Activated naive CD8-positive, alpha-beta T cell treated with anti-CD3 and anti-CD28 coated beads, Interleukin-2, amount 50 U/mL, for 24 hours (primary cell): ENCODE measurements around the gene KCNB1.

Experiments
- ATAC-seq: fragments of 150-1000 bp; cut with Tn5 transposase; one replicate; pipeline ENCODE4 v1.10.0; 2021
- DNase-seq: peaks from one replicate; pipeline ENCODE4 v3.0.0; 2021
- H3K27ac Mint-ChIP-seq: one replicate; pipeline ENCODE4 v1.8.0; 2021; ENCODE audit warnings: mild to moderate bottlenecking, mixed read lengths
- H3K27me3 Mint-ChIP-seq: one replicate; pipeline ENCODE4 v1.8.0; 2021; ENCODE audit warnings: mixed read lengths
- H3K36me3 Mint-ChIP-seq: one replicate; pipeline ENCODE4 v1.8.0; 2021; ENCODE audit warnings: low read depth, mixed read lengths
- H3K4me1 Mint-ChIP-seq: one replicate; pipeline ENCODE4 v1.8.0; 2021; ENCODE audit warnings: mixed read lengths
- H3K4me3 Mint-ChIP-seq: one replicate; pipeline ENCODE4 v1.8.0; 2021; ENCODE audit warnings: mild to moderate bottlenecking, moderate library complexity, mixed read lengths
- H3K9me3 Mint-ChIP-seq: one replicate; pipeline ENCODE4 v1.8.0; 2021; ENCODE audit warnings: mixed read lengths

The KCNB1 gene

DNA sequence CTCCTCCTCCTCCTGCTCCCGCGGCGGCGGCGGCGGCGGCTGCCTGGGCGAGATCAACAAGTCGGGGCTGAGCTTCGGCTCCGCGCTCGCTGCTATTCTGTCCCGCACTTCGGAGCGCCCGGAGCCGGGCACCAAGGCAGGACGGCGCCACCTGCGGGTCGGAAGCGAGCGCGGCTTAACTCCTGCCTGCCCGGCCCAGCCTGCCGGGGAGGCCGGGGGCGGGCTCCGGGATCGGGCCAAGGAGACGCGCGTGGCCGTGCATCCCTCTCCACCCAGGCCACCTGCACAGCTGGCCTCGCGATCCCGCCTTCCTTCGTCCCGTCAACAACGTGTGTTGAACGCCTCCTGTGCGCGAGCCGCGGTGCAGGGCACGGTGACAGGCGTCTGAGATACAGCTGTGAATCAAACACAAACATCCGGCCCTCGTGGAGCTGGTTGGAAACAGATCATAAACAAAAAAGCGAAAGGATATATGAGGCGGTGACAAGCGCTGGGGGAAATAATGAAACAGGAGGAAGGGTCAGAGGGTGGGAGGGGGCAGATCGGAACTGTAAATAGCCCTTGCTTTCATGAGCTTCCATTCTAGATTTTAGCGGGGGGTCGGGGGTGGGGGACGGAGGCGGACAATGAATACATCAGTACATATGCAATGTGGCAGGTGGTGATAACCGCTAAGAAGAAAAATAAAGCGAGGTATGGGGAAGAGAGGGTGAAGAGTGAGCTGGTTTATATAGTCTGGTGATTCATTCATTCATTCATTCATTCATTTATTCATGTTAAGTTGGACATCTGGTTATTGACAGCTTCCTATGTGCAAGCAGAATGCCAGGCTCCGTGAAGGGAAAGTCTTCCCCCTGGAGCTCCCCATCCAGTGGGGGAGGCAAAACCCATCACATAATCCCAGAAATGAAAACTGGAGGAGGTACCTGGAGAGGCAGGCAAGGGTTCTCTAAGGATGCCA, 2.0 kb upstream of the KCNB1 start:
- Mint-ChIP-seq H3K4me1 (peaks cover 5% of the 10 kb centered on the region), H3K9me3 (no peaks in the 10 kb centered on the region), H3K36me3 (no peaks in the 10 kb centered on the region), H3K27me3 (peaks cover 75% of the 10 kb centered on the region), H3K4me3 (peak overlapping the region; percentile 78), H3K27ac (no peak overlapping the region)
- DNase-seq (peak; percentile 79), ATAC-seq (peak; percentile 89)

DNA sequence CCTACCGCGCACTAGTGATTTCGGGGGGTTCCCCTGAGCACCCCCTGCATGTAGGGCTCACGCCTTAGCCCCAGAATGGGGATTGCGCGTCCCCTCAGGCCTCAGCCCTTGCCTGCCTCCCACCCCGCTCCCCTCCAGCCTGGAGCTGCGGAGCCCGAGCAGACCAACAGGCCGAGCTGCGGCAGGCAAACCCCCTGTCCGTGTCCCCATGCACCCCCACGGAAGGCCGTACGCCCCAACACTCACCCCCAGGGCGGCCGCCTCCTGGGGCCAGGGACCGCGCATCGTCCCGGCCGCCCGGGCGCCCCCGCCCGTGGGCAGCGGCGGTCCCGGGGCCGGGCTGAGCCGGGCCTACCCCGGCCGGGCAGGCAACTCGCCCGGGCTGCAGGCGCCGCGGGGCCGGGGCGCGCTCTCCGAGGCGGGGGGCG, 1.2 kb upstream of the KCNB1 start:
- Mint-ChIP-seq H3K4me1 (peaks cover 5% of the 10 kb centered on the region), H3K4me3 (no peak overlapping the region), H3K9me3 (no peaks in the 10 kb centered on the region), H3K36me3 (no peaks in the 10 kb centered on the region), H3K27me3 (peaks cover 73% of the 10 kb centered on the region), H3K27ac (no peak overlapping the region)
- ATAC-seq: no peak
- DNase-seq: no peak

DNA sequence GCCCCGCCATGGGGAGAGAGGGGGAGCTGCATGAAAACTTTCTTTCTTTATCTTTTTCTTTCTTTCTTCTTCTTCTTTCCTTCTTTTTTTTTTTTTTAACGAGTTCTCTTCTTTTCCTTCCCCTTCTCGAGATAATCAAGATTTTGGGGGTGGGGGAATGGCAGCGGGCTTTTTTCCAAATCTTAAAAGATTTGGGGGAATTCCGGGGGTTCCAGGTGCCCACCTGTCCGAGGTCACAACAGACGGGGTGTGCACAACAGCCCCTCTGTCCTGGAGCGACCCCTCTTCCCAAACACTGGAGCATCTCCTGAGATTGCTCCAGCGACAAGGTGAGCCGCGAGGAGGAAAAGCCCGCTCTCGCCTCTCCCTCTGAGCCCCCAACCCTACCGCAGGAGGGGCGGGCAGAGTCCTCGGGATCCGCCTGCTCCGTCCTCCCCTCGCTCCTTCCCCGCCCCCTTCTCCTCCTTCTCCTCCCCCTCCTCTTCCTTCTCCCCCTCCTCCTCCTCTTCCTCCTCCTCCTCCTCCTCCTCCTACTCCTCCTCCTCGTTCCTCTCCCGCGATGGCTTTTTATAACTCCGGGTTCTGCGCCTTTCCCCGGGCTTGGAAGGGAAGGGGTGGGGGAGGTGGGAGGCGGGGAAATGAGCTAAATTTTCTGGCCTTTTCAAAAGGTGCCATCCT, 689 bp upstream of the KCNB1 start:
- Mint-ChIP-seq H3K9me3 (no peaks in the 10 kb centered on the region), H3K4me1 (peaks cover 5% of the 10 kb centered on the region), H3K27me3 (peaks cover 72% of the 10 kb centered on the region), H3K27ac (no peak overlapping the region), H3K4me3 (peak overlapping the region; percentile 26), H3K36me3 (no peaks in the 10 kb centered on the region)
- DNase-seq (no peak), ATAC-seq (no peak)

DNA sequence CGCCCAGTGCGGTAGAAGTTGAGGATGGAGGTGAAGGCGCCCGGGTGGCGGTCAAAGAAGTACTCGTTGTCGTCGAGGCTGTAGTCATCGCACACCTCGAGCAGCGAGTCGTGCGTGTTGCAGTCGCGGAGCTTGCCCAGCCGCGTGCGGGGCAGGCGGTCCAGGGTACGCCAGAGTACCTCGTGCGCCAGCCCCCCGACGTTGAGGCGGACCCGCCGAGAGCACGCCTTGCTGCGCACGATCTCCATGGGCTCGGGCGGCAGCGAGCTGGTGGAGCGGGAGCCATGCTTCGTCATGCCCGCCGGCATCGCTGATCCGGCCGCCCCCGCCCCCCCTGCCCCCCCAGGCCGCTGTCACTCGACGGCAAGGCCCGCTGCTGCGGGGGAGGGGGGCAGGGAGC, 295 bp downstream of the KCNB1 start:
- ATAC-seq (no peak), DNase-seq (no peak)
- H3K36me3 Mint-ChIP-seq: no peaks in the 10 kb centered on the region
- no peaks in the 10 kb centered on the region for H3K9me3 Mint-ChIP-seq
- H3K27ac Mint-ChIP-seq: no peak overlapping the region
- peaks cover 72% of the 10 kb centered on the region for H3K27me3 Mint-ChIP-seq
- peaks cover 5% of the 10 kb centered on the region for H3K4me1 Mint-ChIP-seq
- H3K4me3 Mint-ChIP-seq: no peak overlapping the region

DNA sequence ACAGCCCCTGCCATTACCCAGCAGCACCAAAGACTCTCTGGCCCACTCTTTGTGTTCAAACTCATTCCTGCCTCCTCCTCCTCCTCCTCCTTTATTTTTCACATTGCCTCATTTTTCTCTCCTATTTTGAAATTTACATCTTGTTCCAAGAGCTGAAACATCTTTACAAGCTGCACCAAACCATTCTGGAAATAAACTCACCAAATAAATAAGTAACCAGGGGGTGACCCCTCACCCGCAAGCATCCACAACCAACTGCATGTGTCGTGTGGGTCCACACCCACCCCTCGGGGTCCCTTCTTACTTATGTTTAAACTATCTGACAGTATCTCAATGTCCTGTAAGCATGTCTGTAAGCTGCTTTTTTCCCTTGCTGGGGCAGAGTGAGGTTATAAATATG, 1.4 kb downstream of the KCNB1 start:
- no peak for ATAC-seq
- Mint-ChIP-seq H3K27ac (no peak overlapping the region), H3K36me3 (no peaks in the 10 kb centered on the region), H3K27me3 (peaks cover 63% of the 10 kb centered on the region), H3K4me1 (peaks cover 5% of the 10 kb centered on the region), H3K9me3 (no peaks in the 10 kb centered on the region), H3K4me3 (no peak overlapping the region)
- DNase-seq: no peak

DNA sequence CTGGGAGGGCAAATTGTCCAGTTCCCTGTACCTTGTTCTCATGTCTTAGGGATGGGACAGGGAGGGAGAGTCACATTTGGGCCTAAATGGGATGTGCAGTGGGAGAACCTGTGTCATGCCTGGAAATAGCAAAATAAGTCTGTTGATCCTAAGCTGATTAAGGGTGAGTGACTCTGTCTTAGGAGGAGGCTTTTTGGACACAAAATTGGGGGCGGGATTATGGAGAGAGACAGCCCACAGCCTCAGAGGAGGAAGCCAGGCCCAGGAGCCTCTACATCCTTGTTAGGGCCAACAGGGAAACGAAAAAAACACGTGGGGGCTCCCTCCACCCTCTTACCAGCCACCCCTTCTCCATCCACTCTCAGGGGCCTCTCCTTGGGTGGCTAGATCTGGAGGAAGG, 2.2 kb downstream of the KCNB1 start:
- Mint-ChIP-seq H3K36me3 (no peaks in the 10 kb centered on the region), H3K27me3 (peaks cover 55% of the 10 kb centered on the region), H3K4me1 (peaks cover 5% of the 10 kb centered on the region), H3K9me3 (no peaks in the 10 kb centered on the region), H3K27ac (no peak overlapping the region), H3K4me3 (no peak overlapping the region)
- DNase-seq: no peak
- no peak for ATAC-seq

DNA sequence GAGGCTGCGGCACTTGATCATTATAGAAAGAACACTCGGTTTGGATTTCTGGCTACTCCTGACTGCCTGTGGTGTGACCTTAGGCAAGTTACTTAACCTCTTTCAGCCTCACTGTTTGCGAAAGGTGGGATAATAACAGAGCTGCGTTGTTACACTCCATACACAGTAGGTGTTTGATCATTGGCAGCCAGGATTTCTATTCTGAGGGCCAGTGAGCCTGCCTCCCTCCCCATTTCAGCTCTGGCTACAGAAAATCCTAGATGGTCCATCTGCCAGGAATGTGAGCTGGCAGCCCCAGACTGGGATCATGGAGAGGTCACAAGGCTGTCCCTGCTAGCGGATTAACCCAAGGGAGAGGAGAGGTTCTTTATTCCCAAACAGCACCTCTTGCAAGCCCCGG, 2.7 kb downstream of the KCNB1 start:
- Mint-ChIP-seq H3K36me3 (no peaks in the 10 kb centered on the region), H3K4me3 (no peak overlapping the region), H3K4me1 (peaks cover 4% of the 10 kb centered on the region), H3K27me3 (peaks cover 54% of the 10 kb centered on the region), H3K9me3 (no peaks in the 10 kb centered on the region), H3K27ac (no peak overlapping the region)
- no peak for ATAC-seq
- no peak for DNase-seq

DNA sequence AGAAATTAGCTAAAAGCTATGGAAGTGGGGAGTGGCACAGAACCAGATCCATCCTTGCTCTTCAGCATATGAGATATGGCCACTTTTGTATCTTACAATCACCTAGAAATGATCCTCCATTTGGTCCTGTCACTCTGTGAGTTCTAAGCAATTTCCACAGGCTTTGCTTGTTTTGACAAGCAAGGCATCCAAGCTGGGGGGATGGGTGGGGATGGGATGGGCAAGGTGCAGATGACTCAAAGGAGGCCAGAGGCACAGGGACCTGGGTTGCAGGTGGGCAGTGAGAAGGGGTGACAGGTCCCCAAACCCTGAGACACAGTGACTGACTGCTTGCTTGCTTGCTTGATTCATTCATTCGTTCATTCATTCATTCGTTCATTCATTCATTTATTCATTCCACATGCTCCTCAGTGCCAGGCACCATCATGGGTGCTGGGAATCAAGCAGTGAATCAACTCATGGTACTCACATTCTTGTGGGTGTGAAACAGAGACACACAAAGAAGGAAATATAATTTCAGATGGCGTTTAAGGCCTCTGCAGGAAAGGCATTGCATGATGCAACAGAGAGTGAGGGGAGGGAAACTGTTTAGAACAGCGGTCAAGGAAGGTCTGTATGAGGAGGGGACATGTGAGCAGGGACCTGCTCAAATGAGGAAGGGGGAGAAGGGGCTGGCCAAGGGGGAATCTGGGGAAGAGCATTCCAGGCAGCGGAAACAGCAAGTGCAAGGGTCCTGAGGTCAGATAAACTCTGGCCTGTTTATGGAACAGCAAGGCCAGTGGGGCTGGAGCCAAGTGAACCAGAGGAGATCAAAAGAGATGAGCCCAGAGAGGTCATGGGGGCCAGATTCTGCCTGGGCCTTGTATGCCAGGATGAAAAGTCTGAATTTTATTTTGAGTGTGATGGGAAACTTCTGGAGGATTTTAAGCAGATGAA, 3.4 kb downstream of the KCNB1 start:
- no peak for DNase-seq
- Mint-ChIP-seq H3K9me3 (no peaks in the 10 kb centered on the region), H3K4me1 (no peaks in the 10 kb centered on the region), H3K27ac (no peak overlapping the region), H3K4me3 (no peak overlapping the region), H3K36me3 (no peaks in the 10 kb centered on the region), H3K27me3 (peaks cover 49% of the 10 kb centered on the region)
- no peak for ATAC-seq

DNA sequence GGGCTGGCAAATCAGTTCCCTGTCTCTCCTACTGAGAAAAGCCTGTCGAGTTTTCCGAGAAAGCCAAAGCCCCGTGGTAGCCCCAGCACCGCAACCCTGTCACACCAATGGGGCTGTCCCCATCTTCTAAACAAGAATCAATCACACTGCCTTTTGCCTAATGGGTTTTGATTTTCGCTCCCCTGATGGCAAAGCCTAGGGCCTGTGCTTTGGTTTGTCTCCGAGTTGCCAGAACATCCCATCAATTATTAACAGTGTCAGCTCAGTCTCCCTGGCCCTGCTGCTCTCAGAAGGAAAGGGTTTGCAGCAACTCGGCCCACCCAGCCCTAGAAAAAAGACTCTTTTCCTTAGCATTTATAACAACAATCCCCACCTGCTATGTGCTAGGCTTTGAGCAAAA, 4.2 kb downstream of the KCNB1 start:
- Mint-ChIP-seq H3K27me3 (peaks cover 47% of the 10 kb centered on the region), H3K36me3 (no peaks in the 10 kb centered on the region), H3K4me1 (no peaks in the 10 kb centered on the region), H3K9me3 (no peaks in the 10 kb centered on the region), H3K27ac (no peak overlapping the region), H3K4me3 (no peak overlapping the region)
- ATAC-seq (no peak), DNase-seq (no peak)

DNA sequence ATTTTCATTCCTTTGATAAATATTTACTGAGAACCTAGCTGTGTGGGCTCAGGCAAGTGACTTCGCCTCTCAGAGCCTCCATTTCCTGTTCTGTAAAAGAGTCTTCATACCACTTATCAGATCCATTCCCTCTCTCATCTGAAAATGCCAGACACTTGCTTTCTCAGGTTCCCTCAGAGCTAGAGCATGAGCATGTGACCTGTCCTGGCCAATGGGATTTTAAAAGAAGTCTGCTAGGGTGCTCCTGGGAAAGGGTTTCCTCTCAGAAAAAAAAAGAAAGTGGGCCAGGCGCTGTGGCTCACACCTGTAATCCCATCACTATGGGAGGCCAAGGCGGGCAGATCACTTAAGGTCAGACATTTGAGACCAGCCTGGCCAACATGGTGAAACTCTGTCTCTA, 5.3 kb downstream of the KCNB1 start:
- no peak for ATAC-seq
- Mint-ChIP-seq H3K36me3 (no peaks in the 10 kb centered on the region), H3K27me3 (peaks cover 47% of the 10 kb centered on the region), H3K9me3 (no peaks in the 10 kb centered on the region), H3K4me3 (no peak overlapping the region), H3K27ac (no peak overlapping the region), H3K4me1 (no peaks in the 10 kb centered on the region)
- no peak for DNase-seq

DNA sequence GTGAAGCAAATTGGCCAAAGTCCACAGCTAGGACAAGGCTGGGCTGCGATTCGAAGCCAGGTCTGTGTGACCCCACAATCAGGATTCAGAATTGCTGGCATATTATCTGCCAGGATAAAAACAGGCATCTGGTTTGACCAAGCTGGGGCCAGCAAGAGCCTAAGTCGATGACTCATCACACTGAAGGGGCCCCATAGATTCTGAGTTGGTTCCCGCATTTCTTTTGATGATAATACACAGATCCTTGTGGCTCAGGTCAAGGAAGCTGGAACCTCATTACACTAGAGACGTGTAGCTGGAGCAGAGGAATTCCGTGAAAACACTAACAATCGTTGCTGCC, 6.5 kb downstream of the KCNB1 start:
- DNase-seq (no peak), ATAC-seq (no peak)
- Mint-ChIP-seq H3K36me3 (no peaks in the 10 kb centered on the region), H3K9me3 (no peaks in the 10 kb centered on the region), H3K4me3 (no peak overlapping the region), H3K27ac (no peak overlapping the region), H3K4me1 (no peaks in the 10 kb centered on the region), H3K27me3 (peaks cover 40% of the 10 kb centered on the region)

DNA sequence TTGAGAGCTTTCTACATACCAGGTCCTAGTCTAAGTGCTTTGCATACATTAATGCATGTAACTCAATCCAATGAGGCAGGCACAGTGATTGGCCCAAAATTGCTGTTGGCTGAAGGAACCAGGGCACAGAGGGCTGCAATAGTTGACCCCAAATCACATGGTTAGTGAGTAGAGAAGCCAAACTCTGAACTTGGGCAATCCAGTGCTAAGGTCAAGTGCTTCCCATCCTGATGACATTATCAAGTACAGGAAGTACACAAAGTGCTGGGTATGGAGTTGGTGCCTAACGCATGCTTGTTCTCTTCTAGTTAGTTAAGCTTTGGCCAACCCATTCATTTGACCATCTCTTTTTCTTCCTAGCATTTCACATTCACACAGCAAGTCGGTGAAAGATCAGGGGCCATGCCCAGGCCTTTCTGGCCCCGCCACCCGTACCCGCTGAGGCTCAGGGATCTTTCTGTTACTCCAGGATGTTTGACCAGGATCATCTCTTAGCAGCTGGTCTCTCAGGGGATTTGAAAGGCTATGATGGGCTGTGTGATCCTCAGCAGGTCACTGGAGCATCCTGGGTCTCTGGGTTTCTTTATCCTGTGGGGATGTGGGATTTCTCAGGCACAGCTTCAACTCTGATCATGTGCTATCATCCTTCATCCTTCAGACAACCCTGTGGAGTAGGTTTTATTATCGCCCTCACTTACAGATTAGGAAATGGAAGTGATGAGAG, 7.0 kb downstream of the KCNB1 start:
- H3K9me3 Mint-ChIP-seq: no peaks in the 10 kb centered on the region
- no peaks in the 10 kb centered on the region for H3K4me1 Mint-ChIP-seq
- ATAC-seq: no peak
- no peak overlapping the region for H3K4me3 Mint-ChIP-seq
- peaks cover 39% of the 10 kb centered on the region for H3K27me3 Mint-ChIP-seq
- no peaks in the 10 kb centered on the region for H3K36me3 Mint-ChIP-seq
- no peak for DNase-seq
- H3K27ac Mint-ChIP-seq: no peak overlapping the region

DNA sequence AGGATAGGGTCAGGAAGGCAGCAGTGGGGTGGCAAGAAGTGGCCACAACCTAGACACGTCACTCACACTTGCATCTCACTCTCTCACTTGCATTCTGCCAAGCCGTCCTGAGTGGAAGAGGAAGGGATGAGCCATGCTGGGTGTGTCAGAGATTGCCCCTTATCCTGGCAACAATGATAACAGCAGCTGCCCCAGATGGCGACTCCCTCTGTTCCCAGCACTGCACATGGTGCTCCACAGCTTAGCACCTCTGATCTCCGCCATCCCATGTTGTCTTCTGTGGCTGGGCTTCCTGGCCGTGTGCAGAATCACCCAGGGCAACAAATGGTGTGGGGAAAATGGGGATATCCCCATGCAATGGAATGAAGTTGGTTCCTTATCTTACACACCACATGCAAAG, 11.1 kb downstream of the KCNB1 start:
- Mint-ChIP-seq H3K27me3 (peaks cover 27% of the 10 kb centered on the region), H3K36me3 (no peaks in the 10 kb centered on the region), H3K27ac (no peak overlapping the region), H3K4me3 (no peak overlapping the region), H3K4me1 (no peaks in the 10 kb centered on the region), H3K9me3 (no peaks in the 10 kb centered on the region)
- ATAC-seq (no peak), DNase-seq (no peak)

DNA sequence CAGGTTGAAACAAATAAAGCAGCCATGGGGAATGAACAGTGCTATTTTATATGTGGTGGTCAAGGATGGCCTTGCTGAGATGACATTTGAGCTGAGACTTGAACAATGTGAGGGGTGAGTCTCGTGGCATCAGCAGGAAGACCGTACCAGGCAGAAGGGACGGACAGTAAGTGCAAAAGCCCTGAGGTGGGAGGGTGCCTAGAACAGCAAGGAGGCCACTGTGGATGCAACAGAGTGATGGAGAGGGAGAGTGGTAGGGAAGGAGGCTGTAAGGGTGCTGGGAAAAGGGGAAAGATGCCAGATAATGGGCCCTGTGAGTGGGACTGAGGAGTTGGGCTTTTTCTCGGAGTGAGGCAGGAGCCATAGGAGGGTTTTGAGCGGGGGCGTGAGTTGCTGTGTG, 11.5 kb downstream of the KCNB1 start:
- no peak for ATAC-seq
- no peaks in the 10 kb centered on the region for H3K9me3 Mint-ChIP-seq
- no peak overlapping the region for H3K27ac Mint-ChIP-seq
- DNase-seq: no peak
- H3K4me3 Mint-ChIP-seq: no peak overlapping the region
- H3K27me3 Mint-ChIP-seq: peaks cover 27% of the 10 kb centered on the region
- H3K36me3 Mint-ChIP-seq: no peaks in the 10 kb centered on the region
- no peaks in the 10 kb centered on the region for H3K4me1 Mint-ChIP-seq
